Liver (tissue), 9 donors: ENCODE results near the gene GPC2. TPM values are rescaled to one million over a fixed set of nuclear protein-coding genes. Genes with fewer than 3 reads are reported as not detected.
A peak's percentile ranks its signal among the peaks of the same experiment; 100 is the strongest.

Source experiments
- DNase-seq: peaks from one replicate; pipeline ENCODE4 v3.0.0-alpha.2; 2017; ENCODE audit warnings: low spot score
- H3K27ac ChIP-seq, 2 donors: one replicate each; pipeline ENCODE4 v1.7.0; 2013; ENCODE audit warnings: inconsistent platforms in 2 of 2, low read length in 2 of 2, control low read depth in 1 of 2, low read depth in 1 of 2, mild to moderate bottlenecking in 1 of 2
- H3K27me3 ChIP-seq, 4 donors: one replicate each; pipeline versions ENCODE4 v1.6.1 to v1.7.0; 2013; ENCODE audit warnings: low read length in 3 of 4, inconsistent platforms in 1 of 4, mild to moderate bottlenecking in 1 of 4, moderate library complexity in 1 of 4; ENCODE audit not compliant: control insufficient read depth in 4 of 4, insufficient read depth in 4 of 4
- H3K36me3 ChIP-seq, 4 donors: one replicate each; pipeline versions ENCODE4 v1.6.1 to v1.7.0; 2013; ENCODE audit warnings: low read length in 3 of 4, mild to moderate bottlenecking in 3 of 4, low read depth in 1 of 4, moderate library complexity in 1 of 4; ENCODE audit not compliant: control insufficient read depth in 4 of 4, insufficient read depth in 3 of 4
- H3K4me1 ChIP-seq, 4 donors: one replicate each; pipeline versions ENCODE4 v1.6.1 to v1.7.0; 2013; ENCODE audit warnings: low read length in 3 of 4, mild to moderate bottlenecking in 3 of 4, moderate library complexity in 1 of 4; ENCODE audit not compliant: control insufficient read depth in 4 of 4, insufficient read depth in 4 of 4
- H3K4me3 ChIP-seq, 3 donors: one replicate each; pipeline versions ENCODE4 v1.6.1 to v1.7.0; 2013; ENCODE audit warnings: low read length in 3 of 3, control low read depth in 1 of 3, low read depth in 1 of 3, mild to moderate bottlenecking in 1 of 3
- H3K9ac ChIP-seq, 2 donors: one replicate each; pipeline ENCODE4 v1.7.0; 2013; ENCODE audit warnings: low read length in 2 of 2, mild to moderate bottlenecking in 2 of 2, moderate library complexity in 2 of 2, control low read depth in 1 of 2, low read depth in 1 of 2
- H3K9me3 ChIP-seq, 4 donors: one replicate each; pipeline versions ENCODE4 v1.6.1 to v1.7.0; 2013; ENCODE audit warnings: low read length in 3 of 4; ENCODE audit not compliant: control insufficient read depth in 4 of 4
- GABPA ChIP-seq, 2 donors: IDR thresholded peaks in 1 of 2; conservative IDR thresholded peaks in 1 of 2; 2 replicates each; pipeline ENCODE4 v1.6.1; 2016; ENCODE audit warnings: antibody characterized with exemption in 2 of 2, mild to moderate bottlenecking in 1 of 2, moderate library complexity in 1 of 2
- HNF4G ChIP-seq: IDR thresholded peaks from 2 replicates; pipeline ENCODE4 v1.6.1; 2016; ENCODE audit warnings: antibody characterized with exemption
- JUND ChIP-seq, 2 donors: IDR thresholded peaks; 2 replicates each; pipeline ENCODE4 v1.6.1; 2016; ENCODE audit warnings: antibody characterized with exemption in 2 of 2
- MAX ChIP-seq: IDR thresholded peaks from 2 replicates; pipeline ENCODE4 v1.6.1; 2016; ENCODE audit warnings: antibody characterized with exemption
- NR2F2 ChIP-seq: IDR thresholded peaks from 2 replicates; pipeline ENCODE4 v1.6.1; 2016; ENCODE audit warnings: antibody characterized with exemption
- RAD21 ChIP-seq, 2 donors: IDR thresholded peaks; 2 replicates each; pipeline ENCODE4 v1.6.1; 2016; ENCODE audit warnings: antibody characterized with exemption in 2 of 2, mild to moderate bottlenecking in 2 of 2
- RXRA ChIP-seq, 2 donors: IDR thresholded peaks; 2 replicates each; pipeline ENCODE4 v1.6.1; 2017 to 2018; ENCODE audit warnings: antibody characterized with exemption in 2 of 2, mild to moderate bottlenecking in 1 of 2
- YY1 ChIP-seq: IDR thresholded peaks from 2 replicates; pipeline ENCODE4 v1.6.1; 2016; ENCODE audit warnings: antibody characterized with exemption, mild to moderate bottlenecking
- WGBS: extraction: QIAGEN DNeasy Blood & Tissue Kit; methylation state at CpG from one replicate; pipeline ENCODE4 v1.1.7; 2013; 5-methylcytosine and 5-hydroxymethylcytosine counted together
- polyA plus RNA-seq, 2 donors: library from polyadenylated mRNA; stranded (reverse) in 1 of 2; unstranded in 1 of 2; fragments of 200-250 nt in 1 of 2; fragments of >200 nt in 1 of 2; fragmentation: Nextera tagmentation in 1 of 2; extraction: Ambion mirVana in 1 of 2; gene quantifications; one replicate each; pipeline versions ENCODE4 v1.2.1 to v1.2.3, GENCODE V29; 2013 to 2015
- total RNA-seq, 2 donors: library from RNA; depleted of rRNA; stranded (reverse); fragments of >200 nt; gene quantifications; one replicate each; pipeline ENCODE4 v1.2.3, GENCODE V29; 2014
- TF ChIP-seq, protein P1 (sequence below): IDR thresholded peaks from 2 replicates; pipeline ENCODE4 v1.6.1; 2016; ENCODE audit warnings: antibody characterized with exemption
- TF ChIP-seq, protein P2 (sequence below): IDR thresholded peaks from 2 replicates; pipeline ENCODE4 v1.6.1; 2016; ENCODE audit warnings: antibody characterized with exemption, mild to moderate bottlenecking
- donor health status: healthy.
- donor health status: healthy.
- donor health status: healthy.
- donor health status: healthy.
- donor health status: healthy.

The GPC2 gene
- total and polyA plus RNA-seq, 4 donors: 0.14 to 0.79 (median 0.33) TPM; not detected in 1

- TF ChIP-seq NR2F2 (peak; percentile 19), YY1 (peak; percentile 98), RXRA (IDR thresholded peaks at IDR 0.05) (peak; percentile 15 to 39), GABPA (IDR thresholded peaks at IDR 0.05 in 1 of 2, conservative IDR thresholded peaks at IDR 0.05 in 1 of 2) (peak in 1 of 2 donors; percentile 65), MAX (peak; percentile 47), RAD21 (IDR thresholded peaks at IDR 0.05) (peak in 1 of 2 donors; percentile 17), JUND (IDR thresholded peaks at IDR 0.05) (no peak)
- TF ChIP-seq, protein P1, sequence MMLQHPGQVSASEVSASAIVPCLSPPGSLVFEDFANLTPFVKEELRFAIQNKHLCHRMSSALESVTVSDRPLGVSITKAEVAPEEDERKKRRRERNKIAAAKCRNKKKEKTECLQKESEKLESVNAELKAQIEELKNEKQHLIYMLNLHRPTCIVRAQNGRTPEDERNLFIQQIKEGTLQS: no peak
- TF ChIP-seq, protein P2, sequence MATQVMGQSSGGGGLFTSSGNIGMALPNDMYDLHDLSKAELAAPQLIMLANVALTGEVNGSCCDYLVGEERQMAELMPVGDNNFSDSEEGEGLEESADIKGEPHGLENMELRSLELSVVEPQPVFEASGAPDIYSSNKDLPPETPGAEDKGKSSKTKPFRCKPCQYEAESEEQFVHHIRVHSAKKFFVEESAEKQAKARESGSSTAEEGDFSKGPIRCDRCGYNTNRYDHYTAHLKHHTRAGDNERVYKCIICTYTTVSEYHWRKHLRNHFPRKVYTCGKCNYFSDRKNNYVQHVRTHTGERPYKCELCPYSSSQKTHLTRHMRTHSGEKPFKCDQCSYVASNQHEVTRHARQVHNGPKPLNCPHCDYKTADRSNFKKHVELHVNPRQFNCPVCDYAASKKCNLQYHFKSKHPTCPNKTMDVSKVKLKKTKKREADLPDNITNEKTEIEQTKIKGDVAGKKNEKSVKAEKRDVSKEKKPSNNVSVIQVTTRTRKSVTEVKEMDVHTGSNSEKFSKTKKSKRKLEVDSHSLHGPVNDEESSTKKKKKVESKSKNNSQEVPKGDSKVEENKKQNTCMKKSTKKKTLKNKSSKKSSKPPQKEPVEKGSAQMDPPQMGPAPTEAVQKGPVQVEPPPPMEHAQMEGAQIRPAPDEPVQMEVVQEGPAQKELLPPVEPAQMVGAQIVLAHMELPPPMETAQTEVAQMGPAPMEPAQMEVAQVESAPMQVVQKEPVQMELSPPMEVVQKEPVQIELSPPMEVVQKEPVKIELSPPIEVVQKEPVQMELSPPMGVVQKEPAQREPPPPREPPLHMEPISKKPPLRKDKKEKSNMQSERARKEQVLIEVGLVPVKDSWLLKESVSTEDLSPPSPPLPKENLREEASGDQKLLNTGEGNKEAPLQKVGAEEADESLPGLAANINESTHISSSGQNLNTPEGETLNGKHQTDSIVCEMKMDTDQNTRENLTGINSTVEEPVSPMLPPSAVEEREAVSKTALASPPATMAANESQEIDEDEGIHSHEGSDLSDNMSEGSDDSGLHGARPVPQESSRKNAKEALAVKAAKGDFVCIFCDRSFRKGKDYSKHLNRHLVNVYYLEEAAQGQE: peak; percentile 42
- peak within 1 kb of the TSS; percentile 80 to 90 (median 88) for H3K4me3 ChIP-seq
- no peaks in the 10 kb centered on the region for H3K27me3 ChIP-seq
- H3K27ac ChIP-seq: peak within 1 kb of the TSS; percentile 96 to 99
- DNase-seq: peak; percentile 95
- H3K4me1 ChIP-seq: peaks cover 9 to 31% (median 17%) of the 10 kb centered on the region in 4 donors
- H3K36me3 ChIP-seq: no peaks in the 10 kb centered on the region
- under 1% methylated on average over 85 of the region's 85 CpGs for WGBS
- H3K9me3 ChIP-seq: no peaks in the 10 kb centered on the region
- H3K9ac ChIP-seq: peak within 1 kb of the TSS; percentile 80 to 88
Observed at GRCh38 chr7:100126931-100127865, 50.0 kb downstream of the GPC2 start, which contains the start of gene MBLAC1. Gene MBLAC1 (plus strand): TSS chr7:100126967. CDS start chr7:100127396, 429 bp downstream.

GRCh38 chr7:100126239-100126930, 50.8 kb downstream of the GPC2 start:
- DNase-seq: no peak
- Histone ChIP-seq H3K4me1 (peaks cover 9 to 30% (median 17%) of the 10 kb centered on the region in 4 donors), H3K27ac (peak overlapping the region; percentile 96 to 99), H3K9ac (peak overlapping the region; percentile 80 to 88), H3K36me3 (no peaks in the 10 kb centered on the region), H3K9me3 (no peaks in the 10 kb centered on the region), H3K27me3 (no peaks in the 10 kb centered on the region), H3K4me3 (peak overlapping the region; percentile 80 to 90 (median 88))
- TF ChIP-seq HNF4G: no peak
- WGBS: 15% methylated on average over 29 of the region's 29 CpGs
